HG03520 (cell line): Measurements from ENCODE around the gene CDK16.
A peak's percentile ranks its signal among the peaks of the same experiment; 100 is the strongest.

Experiments used
- ATAC-seq: cut with Tn5 transposase; IDR thresholded peaks from one replicate; pipeline ENCODE4 v1.9.1; 2021; ENCODE audit warnings: mild to moderate bottlenecking, moderate library complexity; ENCODE audit not compliant: unreplicated experiment

The CDK16 gene

GRCh38 chrX:47206316-47206715 is 12.2 kb upstream of the CDK16 start:
- no peak for ATAC-seq

GRCh38 chrX:47208108-47208507 is 10.4 kb upstream of the CDK16 start:
- ATAC-seq = no peak

DNA sequence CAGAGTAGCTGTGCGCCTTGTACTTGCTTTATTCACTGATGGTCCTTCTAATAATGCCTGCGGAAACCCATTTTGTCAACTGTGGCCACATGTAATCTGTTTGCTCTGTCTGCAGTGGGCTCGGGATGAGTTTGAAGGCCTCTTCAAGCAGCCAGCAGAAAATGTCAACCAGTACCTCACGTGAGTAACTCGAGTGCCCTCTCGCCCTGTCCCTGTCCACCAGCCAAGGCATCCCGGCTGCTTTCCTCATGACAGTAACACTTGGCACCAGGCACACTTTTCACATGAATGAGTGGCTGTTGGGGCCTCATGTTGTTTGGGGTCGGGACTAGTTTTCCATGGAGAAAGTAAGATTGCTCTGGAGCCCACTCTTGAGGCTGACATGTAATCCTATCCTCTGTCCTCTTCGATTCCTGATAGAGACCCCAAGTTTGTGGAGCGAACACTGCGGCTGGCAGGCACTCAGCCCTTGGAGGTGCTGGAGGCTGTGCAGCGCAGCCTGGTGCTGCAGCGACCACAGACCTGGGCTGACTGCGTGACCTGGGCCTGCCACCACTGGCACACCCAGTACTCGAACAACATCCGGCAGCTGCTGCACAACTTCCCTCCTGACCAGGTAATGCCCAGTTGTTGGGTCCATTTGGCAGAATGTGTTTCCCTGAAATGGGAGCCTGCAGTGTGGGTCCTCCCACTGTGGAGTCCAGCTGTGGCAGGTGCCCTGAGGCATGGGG is 8.8 kb upstream of the CDK16 start:
- ATAC-seq = no peak

DNA sequence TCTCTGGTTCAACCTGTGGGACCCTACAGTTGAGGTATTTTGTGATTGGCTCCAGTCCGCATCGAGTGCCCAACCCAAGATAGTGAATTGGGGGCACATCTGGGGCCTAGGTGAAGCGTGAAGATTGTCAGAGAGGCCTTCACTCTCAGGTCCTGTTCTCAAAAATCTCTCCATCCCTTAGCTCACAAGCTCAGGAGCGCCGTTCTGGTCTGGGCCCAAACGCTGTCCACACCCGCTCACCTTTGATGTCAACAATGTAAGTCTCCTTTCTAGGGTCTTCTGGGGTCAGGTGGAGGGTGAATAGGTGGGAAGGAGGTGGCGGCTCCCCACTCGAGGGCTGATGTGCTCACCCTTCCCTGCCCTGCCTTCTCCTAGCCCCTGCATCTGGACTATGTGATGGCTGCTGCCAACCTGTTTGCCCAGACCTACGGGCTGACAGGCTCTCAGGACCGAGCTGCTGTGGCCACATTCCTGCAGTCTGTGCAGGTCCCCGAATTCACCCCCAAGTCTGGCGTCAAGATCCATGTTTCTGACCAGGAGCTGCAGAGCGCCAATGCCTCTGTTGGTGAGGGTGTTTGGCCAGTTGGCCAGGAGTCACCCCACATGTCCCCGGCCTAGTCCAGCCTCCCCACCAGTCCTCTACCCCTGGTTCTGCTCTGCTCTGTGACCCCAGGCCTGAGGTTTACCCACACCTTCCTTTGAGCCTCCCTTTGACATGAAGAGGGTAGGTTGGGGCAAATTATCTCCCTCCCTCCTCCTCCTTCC is 7.6 kb upstream of the CDK16 start:
- ATAC-seq = no peak

DNA sequence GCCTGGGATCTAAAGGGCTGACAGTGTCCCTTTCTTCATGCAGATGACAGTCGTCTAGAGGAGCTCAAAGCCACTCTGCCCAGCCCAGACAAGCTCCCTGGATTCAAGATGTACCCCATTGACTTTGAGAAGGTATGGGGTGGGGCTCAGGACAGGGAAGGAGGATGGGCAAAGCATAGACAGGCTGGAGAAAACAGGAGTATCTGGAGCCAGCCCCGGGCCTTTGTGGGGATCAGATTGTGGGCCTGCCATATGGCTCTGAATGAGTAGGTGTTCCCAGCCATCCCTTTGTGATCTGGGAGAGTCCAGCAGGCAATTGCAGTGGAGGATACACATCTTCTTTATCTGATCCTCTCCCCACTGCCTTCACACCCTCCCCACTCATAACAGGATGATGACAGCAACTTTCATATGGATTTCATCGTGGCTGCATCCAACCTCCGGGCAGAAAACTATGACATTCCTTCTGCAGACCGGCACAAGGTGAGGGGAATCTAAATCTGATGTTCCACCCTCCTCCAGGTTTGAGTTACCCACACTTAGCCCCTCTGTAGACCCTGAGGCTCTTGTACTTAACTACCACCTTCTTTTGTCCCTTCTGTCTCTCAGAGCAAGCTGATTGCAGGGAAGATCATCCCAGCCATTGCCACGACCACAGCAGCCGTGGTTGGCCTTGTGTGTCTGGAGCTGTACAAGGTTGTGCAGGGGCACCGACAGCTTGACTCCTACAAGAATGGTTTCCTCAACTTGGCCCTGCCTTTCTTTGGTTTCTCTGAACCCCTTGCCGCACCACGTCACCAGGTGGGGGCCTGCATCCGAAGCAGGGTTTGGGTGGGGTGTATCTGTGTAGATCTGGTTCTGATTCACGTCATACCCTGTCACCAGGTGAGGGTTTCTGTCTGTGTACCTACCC is 5.8 kb upstream of the CDK16 start:
- ATAC-seq = no peak

GRCh38 chrX:47214435-47215077 is 3.9 kb upstream of the CDK16 start:
- ATAC-seq = no peak

DNA sequence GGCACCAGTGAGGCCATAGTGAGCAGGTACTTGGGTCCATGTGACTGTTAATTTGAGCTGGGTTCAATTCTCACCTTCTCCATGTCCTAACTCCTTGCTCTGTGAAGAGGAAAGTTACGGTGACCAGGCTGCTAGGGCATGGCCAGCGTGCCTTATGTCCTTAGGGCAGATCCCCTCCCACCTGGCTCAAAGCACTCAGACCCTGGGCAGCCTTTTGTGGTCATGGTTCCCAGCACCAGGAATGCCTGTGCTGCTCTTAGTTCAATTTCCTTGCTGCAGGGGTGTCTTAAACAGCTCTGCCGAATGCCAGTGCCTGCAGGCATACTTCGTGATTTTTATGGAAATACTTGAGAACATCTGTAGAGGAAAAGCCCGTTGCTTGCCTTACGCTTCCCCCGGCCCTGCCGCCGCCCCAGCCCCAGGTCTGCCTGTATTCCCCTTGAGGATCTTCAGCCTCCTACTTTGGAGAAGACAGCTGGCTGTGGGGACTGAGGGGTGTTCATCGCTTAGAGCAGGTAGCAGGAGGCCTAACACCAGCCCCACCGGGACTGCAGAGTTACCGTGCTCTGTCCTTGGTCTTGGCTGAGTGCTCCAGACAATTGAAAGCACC is 3.1 kb upstream of the CDK16 start:
- no peak for ATAC-seq

DNA sequence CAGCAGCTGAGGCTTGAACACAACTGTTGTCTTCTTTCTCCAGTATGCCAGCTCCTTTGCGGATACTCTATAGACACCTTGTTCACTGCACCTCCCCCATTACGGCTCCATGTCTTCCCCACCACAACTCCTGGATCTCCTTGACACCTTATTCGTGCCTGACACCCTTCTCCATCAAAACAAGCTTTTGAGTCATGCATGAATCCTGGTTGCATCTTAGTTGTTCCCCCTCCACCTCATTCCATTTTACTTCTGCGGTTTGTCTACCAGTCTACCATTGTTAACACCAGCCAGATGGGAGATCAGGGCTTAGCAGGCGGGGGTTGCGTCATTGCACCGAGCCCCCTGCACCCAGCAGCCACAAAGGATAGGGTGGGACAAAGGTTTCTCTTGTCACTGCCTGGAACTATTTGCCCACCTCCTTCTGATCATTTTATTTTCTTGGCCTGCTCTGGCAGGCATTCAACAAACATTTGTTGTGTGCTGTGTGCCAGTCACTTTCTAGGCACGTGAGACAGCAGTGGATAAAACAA is 2.0 kb upstream of the CDK16 start:
- no peak for ATAC-seq

DNA sequence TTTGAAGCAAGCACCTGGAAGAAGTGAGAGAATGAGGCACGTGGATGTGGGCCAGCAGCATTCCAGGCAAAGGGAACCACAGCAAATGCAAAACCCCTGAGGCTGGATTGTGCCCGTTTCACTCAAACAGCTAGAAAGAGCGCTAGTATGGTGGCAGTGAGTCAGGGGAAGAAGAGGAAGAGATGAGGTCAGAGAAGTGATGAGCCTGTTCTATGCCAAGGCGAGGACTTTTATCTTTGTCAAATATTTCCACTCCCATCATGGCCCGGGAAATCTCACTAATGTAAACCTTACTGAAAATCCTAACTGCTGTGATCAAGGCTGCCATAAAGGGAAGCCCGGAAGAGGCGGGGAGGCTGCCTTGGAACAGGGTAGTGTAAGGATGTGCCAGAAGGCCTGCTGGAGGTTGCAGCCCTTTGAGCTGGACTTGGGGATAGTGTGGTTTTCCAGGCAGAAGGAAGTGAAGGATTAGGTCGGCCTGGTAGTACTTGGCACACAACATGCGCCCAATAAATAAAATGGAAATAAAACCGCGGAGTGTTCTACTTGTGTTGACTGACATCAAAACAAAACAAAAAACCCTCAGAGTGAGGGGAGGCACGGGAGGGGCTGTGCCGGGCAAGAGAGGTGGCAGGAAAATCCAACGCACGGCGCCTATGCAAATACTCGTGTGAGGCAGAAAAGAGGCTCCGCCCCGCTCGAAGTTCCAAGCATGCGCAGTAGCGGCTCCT is 1.2 kb upstream of the CDK16 start:
- no peak for ATAC-seq

- ATAC-seq = peak; percentile 86
These were observed 615 bp upstream of the CDK16 start for GRCh38 chrX:47217852-47218279.

GRCh38 chrX:47218920-47219815 is 687 bp downstream of the CDK16 start:
- ATAC-seq = no peak

DNA sequence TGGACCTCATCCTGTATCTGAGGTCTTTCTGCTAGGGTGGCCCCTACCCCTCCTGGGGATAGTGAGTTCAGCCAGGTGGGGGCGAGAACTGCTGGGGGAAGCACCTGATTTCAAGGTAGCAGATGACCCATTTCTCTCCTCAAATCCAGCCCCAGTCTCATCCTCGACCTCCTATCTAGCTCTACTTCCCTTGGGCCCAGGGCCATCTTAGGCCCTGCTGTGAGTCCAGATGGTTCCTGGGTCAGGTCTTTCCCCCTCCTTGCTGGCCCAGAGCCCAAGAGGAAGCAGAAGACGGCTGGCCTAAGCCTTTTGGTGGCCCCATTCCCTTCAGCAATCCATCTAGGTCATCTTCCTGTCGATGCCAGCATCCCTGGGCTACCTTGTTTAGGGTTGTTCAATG is 3.3 kb downstream of the CDK16 start:
- no peak for ATAC-seq

GRCh38 chrX:47222751-47223350 is 4.4 kb downstream of the CDK16 start:
- ATAC-seq = no peak

DNA sequence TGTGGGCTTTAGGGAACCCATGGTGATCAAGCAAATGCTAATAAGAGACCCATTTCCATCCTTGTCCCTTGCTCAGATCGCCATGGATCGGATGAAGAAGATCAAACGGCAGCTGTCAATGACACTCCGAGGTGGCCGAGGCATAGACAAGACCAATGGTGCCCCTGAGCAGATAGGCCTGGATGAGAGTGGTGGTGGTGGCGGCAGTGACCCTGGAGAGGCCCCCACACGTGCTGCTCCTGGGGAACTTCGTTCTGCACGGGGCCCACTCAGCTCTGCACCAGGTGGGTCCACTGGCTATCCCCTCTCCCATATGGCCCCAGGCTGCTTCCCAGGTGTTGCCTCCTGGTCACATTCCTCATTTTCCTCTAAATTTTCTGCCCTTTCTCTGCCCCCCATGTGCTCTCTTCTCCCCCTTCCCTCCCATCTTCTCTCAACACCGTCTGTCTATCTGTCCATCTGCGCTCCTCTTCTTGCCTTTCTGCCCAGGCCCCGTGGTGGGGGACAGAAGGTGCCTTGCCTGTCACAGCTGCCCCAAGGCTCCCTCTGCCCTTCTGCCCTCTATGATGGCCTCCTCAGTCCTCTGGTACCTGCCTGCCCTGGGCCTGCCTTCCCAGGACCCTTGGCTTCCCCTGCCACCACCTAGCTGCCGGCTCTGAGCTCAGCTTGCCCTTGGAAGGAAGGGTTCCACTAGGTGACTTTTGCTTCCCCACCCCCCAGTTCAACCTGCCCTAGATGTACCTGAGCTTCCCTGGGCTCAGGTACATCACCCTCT is 5.2 kb downstream of the CDK16 start:
- no peak for ATAC-seq

GRCh38 chrX:47224266-47224895 is 5.9 kb downstream of the CDK16 start:
- no peak for ATAC-seq

GRCh38 chrX:47224896-47225290 is 6.4 kb downstream of the CDK16 start:
- no peak for ATAC-seq

DNA sequence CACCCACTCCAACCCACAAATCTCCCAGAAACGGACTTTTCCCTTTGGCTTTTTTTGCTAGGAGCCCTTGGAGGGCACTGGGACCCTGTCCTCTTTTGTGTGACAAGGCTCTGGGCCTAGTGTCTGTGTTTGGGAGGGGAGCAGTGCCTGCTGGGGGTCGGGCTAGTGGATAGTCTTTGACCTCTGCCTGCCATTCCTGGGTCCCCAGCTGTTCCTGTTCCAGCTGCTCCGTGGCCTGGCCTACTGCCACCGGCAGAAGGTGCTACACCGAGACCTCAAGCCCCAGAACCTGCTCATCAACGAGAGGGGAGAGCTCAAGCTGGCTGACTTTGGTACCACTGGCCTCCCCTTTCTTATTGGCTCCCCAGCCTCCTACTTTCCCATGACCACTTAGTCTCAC is 7.6 kb downstream of the CDK16 start:
- ATAC-seq = no peak
